Gastrocnemius medialis (tissue), 4 donors: ENCODE measurements around the gene PTGIS. TPM values are rescaled to one million over a fixed set of nuclear protein-coding genes. Genes with fewer than 3 reads are reported as not detected.

Experiments used
- ATAC-seq, 2 donors: fragments of 150-250 bp; one replicate each; pipeline ENCODE4 v1.9.1; 2016
- DNase-seq, 2 donors: peaks; one replicate each; pipeline ENCODE4 v3.0.0-alpha.2; 2019
- H3K27ac ChIP-seq, 4 donors: fragments of 200-600 bp; sonication (generic); 1 replicate in 1 of 4; 2 replicates in 3 of 4; pipeline ENCODE4 v1.5.1; 2016 to 2018; ENCODE audit warnings: mild to moderate bottlenecking in 2 of 4, moderate library complexity in 1 of 4
- H3K27me3 ChIP-seq, 3 donors: fragments of 200-600 bp; sonication (generic) in 2 of 3; 1 replicate in 1 of 3; 2 replicates in 2 of 3; pipeline versions ENCODE4 v1.5.1 to v1.6.0; 2016 to 2019; ENCODE audit warnings: mild to moderate bottlenecking in 1 of 3, moderate library complexity in 1 of 3
- H3K36me3 ChIP-seq, 2 donors: fragments of 200-600 bp; sonication (generic) in 1 of 2; one replicate each; pipeline ENCODE4 v1.5.1; 2017 to 2018
- H3K4me1 ChIP-seq, 2 donors: fragments of 200-600 bp; sonication (generic) in 1 of 2; one replicate each; pipeline ENCODE4 v1.5.1; 2016 to 2017; ENCODE audit warnings: mild to moderate bottlenecking in 2 of 2
- H3K4me3 ChIP-seq, 4 donors: fragments of 200-600 bp; sonication (generic) in 3 of 4; 1 replicate in 1 of 4; 2 replicates in 3 of 4; pipeline ENCODE4 v1.5.1; 2016 to 2019; ENCODE audit warnings: mild to moderate bottlenecking in 2 of 4
- H3K9me3 ChIP-seq, 3 donors: fragments of 200-600 bp; sonication (generic) in 2 of 3; 1 replicate in 1 of 3; 2 replicates in 2 of 3; pipeline ENCODE4 v1.5.1; 2016 to 2019
- CTCF ChIP-seq, 5 experiments: fragments of 450-650 bp in 3 of 5; fragments of 200-600 bp in 2 of 5; sonication (generic) in 2 of 5; IDR thresholded peaks in 4 of 5; conservative IDR thresholded peaks in 1 of 5; 1 replicate in 4 of 5; 2 replicates in 1 of 5; pipeline ENCODE4 v1.5.1; 2016 to 2019; ENCODE audit warnings: antibody characterized with exemption in 5 of 5, mild to moderate bottlenecking in 3 of 5, moderate library complexity in 3 of 5
- POLR2A ChIP-seq, 2 donors: fragments of 450-650 bp; IDR thresholded peaks; one replicate each; pipeline ENCODE4 v1.6.1; 2017; ENCODE audit warnings: antibody characterized with exemption in 2 of 2, mild to moderate bottlenecking in 2 of 2, moderate library complexity in 2 of 2
- in situ Hi-C, 4 donors: fragments of 200-750 bp; cut with MboI; loops; one replicate each; pipeline versions ENCODE4 v1.15.0 to v1.8.0; 2017; ENCODE audit warnings: low sequenced_read_pairs in 4 of 4
- intact Hi-C: fragments of 100-400 bp; cut with DNase I; formaldehyde crosslinking; loops from one replicate; pipeline ENCODE4 v1.15.1; 2023; ENCODE audit warnings: low total_unique reads
- total RNA-seq, 4 donors: library from RNA; depleted of rRNA; stranded (reverse); fragments of >200 nt; gene quantifications; one replicate each; pipeline versions ENCODE4 v1.1.0 to v1.2.3, GENCODE V29; 2016

PTGIS gene
- total RNA-seq, 4 donors from 2014 or later: 4.5 to 13.1 (median 9.5) TPM

- Histone ChIP-seq H3K36me3 (no peaks in the 10 kb centered on the region), H3K4me1 (peaks cover 0 to 11% of the 10 kb centered on the region in 2 donors), H3K27ac (no peak overlapping the region), H3K9me3 (no peaks in the 10 kb centered on the region), H3K27me3 (no peaks in the 10 kb centered on the region), H3K4me3 (no peak overlapping the region)
- TF ChIP-seq CTCF (IDR thresholded peaks at IDR 0.05 in 4 of 5, conservative IDR thresholded peaks at IDR 0.05 in 1 of 5) (no peak), POLR2A (IDR thresholded peaks at IDR 0.05) (no peak)
- in situ Hi-C loops (loop anchor here in 2 of 4 donors (10.0 kb wide), 2 partner anchors 267 to 323 kb away; no protein-coding TSS in a partner anchor), intact Hi-C loops (no loop called here)
- ATAC-seq (no peak), DNase-seq (no peak)
Observed at GRCh38 chr20:49601153-49601924, 33.4 kb upstream of the PTGIS start.

DNA sequence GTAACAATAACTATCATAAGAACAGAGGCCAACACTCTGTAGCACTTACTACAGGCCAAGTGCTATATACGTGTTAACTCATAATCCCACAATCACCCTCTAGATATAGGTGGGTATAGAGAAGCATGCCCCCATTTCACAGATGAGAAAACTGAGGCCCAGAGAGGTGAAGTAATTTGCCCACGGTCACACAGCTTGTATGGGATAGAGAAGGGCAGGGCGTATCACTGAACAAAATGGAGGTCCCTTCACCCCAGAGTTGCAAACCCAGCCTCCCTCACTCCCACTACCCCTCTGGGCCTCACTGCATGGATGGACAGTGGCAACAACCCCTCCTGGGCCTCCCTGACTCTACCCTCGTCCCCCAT is 31.8 kb upstream of the PTGIS start:
- Histone ChIP-seq H3K27ac (no peak overlapping the region), H3K4me3 (no peak overlapping the region), H3K9me3 (no peaks in the 10 kb centered on the region), H3K36me3 (no peaks in the 10 kb centered on the region), H3K27me3 (no peaks in the 10 kb centered on the region), H3K4me1 (peaks cover 0 to 6% of the 10 kb centered on the region in 2 donors)
- ATAC-seq: no peak
- TF ChIP-seq POLR2A (IDR thresholded peaks at IDR 0.05) (no peak), CTCF (IDR thresholded peaks at IDR 0.05 in 4 of 5, conservative IDR thresholded peaks at IDR 0.05 in 1 of 5) (no peak)
- intact Hi-C loops (no loop called here), in situ Hi-C loops (loop anchor here in 2 of 4 donors (10.0 kb wide), 2 partner anchors 265 to 325 kb away; no protein-coding TSS in a partner anchor)
- DNase-seq: no peak

DNA sequence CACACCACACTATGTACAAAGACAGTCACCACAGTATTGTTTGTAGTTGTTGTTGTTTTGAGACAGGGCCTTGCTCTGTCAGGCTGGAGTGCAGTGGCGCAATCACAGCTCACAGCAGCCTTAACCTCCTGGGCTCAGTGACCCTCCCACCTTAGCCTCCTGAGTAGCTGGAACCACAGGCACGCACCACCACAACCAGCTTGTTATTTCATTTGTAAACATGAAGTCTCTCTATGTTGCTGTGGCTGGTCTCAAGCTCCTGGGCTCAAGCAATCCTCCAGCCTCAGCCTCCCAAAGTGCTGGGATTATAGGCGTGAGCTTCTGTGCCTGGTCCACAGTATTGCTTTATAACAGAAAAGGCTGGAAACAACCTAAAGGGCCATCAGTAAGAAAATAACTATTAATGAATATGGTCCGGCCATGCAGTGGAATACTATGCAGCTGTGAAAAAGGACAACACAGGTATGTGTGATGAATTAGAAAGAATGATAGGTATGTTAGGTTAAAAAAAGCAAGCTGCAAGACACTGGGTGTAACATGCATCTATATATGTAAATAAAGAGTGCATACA is 30.0 kb upstream of the PTGIS start:
- in situ Hi-C loops (no loop called here), intact Hi-C loops (no loop called here)
- Histone ChIP-seq H3K4me3 (no peak overlapping the region), H3K27me3 (no peaks in the 10 kb centered on the region), H3K27ac (no peak overlapping the region), H3K9me3 (no peaks in the 10 kb centered on the region), H3K4me1 (no peaks in the 10 kb centered on the region), H3K36me3 (no peaks in the 10 kb centered on the region)
- no peak for DNase-seq
- no peak for ATAC-seq
- TF ChIP-seq POLR2A (IDR thresholded peaks at IDR 0.05) (no peak), CTCF (IDR thresholded peaks at IDR 0.05 in 4 of 5, conservative IDR thresholded peaks at IDR 0.05 in 1 of 5) (no peak)

GRCh38 chr20:49595811-49596561 is 28.0 kb upstream of the PTGIS start:
- no peaks in the 10 kb centered on the region for H3K4me1 ChIP-seq

More at GRCh38 chr20:49595811-49596561, 28.0 kb upstream of the PTGIS start:
- no peak overlapping the region for H3K4me3 ChIP-seq
- no peaks in the 10 kb centered on the region for H3K36me3 ChIP-seq
- DNase-seq (no peak), ATAC-seq (peak in 1 of 2 donors; percentile 25)
- intact Hi-C loops (no loop called here), in situ Hi-C loops (no loop called here)
- H3K27ac ChIP-seq: peak overlapping the region in 1 of 4 donors; percentile 16
- H3K27me3 ChIP-seq: no peaks in the 10 kb centered on the region
- no peaks in the 10 kb centered on the region for H3K9me3 ChIP-seq
- TF ChIP-seq CTCF (IDR thresholded peaks at IDR 0.05 in 4 of 5, conservative IDR thresholded peaks at IDR 0.05 in 1 of 5): no peak
